Measurements from ENCODE around the gene MRPS34.

DNA sequence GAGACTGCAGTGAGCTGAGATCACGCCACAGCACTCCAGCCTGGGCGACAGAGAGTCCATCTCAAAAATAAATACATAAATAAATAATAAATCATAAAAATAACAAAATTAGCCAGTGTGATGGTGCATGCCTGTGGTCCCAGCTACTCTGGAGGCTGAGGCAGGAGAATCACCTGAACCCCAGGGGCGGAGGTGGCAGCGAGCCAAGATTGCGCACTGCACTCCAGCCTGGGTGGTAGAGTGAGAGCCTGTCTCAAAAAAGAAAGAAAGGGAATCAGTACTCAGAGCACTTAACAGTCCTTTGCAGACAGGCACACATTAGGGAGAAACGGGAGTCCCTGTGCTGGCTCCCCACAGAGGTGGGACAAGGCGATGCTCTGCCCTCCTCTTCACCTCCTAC lies 41.9 kb downstream of the MRPS34 start:
- TF ChIP-seq CTCF (conservative IDR thresholded peaks at IDR 0.05; ENCODE audit: low read depth, low read length) = no peak
- TF ChIP-seq EZH2 (IDR thresholded peaks at IDR 0.05; ENCODE audit: borderline replicate concordance, low read depth, low read length, poor library complexity, severe bottlenecking) = no peak
